K562 (cell line): ENCODE measurements around the gene SOWAHD. TPM values are rescaled to one million over a fixed set of nuclear protein-coding genes. Genes with fewer than 3 reads are reported as not detected.

Experiments used
- ATAC-seq: fragments of 200-7000 bp; cut with Tn5 transposase; 3 replicates; pipeline ENCODE4 v1.9.1; 2020; ENCODE audit warnings: moderate library complexity
- BruUV-seq: library from RNA; stranded (reverse); fragments of 400-500 nt; replicated peaks from 2 replicates; lab custom pipeline; 2021; lab: Mats Ljungman, UMichigan
- CTCF ChIA-PET: fragments of 300-600 bp; formaldehyde crosslinking; extraction: SDS; loops from one replicate; lab custom pipeline; 2021; ENCODE audit warnings: low intra/inter-chr PET ratio; lab: Yijun Ruan, JAX
- POLR2A ChIA-PET: fragments of 300-600, 350-650 bp; sonication (Branson Sonifier 250); formaldehyde crosslinking; extraction: SDS; loops from one replicate; lab custom pipeline; 2021; ENCODE audit warnings: antibody characterized with exemption, inconsistent platforms; lab: Yijun Ruan, JAX
- DNase-seq, 4 experiments: peaks; one replicate each; pipeline versions ENCODE4 v3.0.0 to v3.0.0-alpha.2; 2011 to 2018; ENCODE audit warnings: low spot score in 3 of 4, mixed read lengths in 3 of 4; ENCODE audit errors: extremely low read depth in 1 of 4
- FAIRE-seq: peaks from 2 replicates; lab custom pipeline; 2011; peaks lifted over from hg19 to GRCh38; lab: Jason Lieb, UNC
- H2AFZ ChIP-seq: 2 replicates; pipeline ENCODE4 v1.6.0; 2011; ENCODE audit warnings: low read depth, low read length, control low read depth, inconsistent platforms
- H3K27ac ChIP-seq: fragments of 200-600 bp; 3 replicates; pipeline ENCODE4 v1.8.0; 2011; ENCODE audit warnings: low read depth, mild to moderate bottlenecking, control low read depth, inconsistent platforms, low read length, moderate library complexity, mixed read lengths; ENCODE audit errors: extremely low read depth
- H3K27me3 ChIP-seq, 2 experiments: fragments of 300-600 bp in 1 of 2; 2 replicates in 1 of 2; 3 replicates in 1 of 2; pipeline versions ENCODE4 v1.6.0 to v1.8.0; 2011; ENCODE audit warnings: inconsistent platforms in 2 of 2, low read length in 2 of 2, mild to moderate bottlenecking in 1 of 2, mixed read lengths in 1 of 2, moderate library complexity in 1 of 2; ENCODE audit not compliant: control insufficient read depth in 2 of 2, insufficient read depth in 2 of 2
- H3K36me3 ChIP-seq: fragments of 300-600 bp; 3 replicates; pipeline ENCODE4 v1.8.0; 2011; ENCODE audit warnings: mild to moderate bottlenecking, low read length, inconsistent platforms; ENCODE audit not compliant: control insufficient read depth, insufficient read depth
- H3K4me1 ChIP-seq, 2 experiments: fragments of 200-600 bp in 1 of 2; replicated peaks in 1 of 2; 2 replicates in 1 of 2; 3 replicates in 1 of 2; pipeline versions ENCODE4 v1.5.1 to v1.8.0; 2011; ENCODE audit warnings: inconsistent platforms in 2 of 2, low read length in 2 of 2, mild to moderate bottlenecking in 1 of 2, mixed read lengths in 1 of 2, moderate library complexity in 1 of 2; ENCODE audit not compliant: control insufficient read depth in 2 of 2, insufficient read depth in 2 of 2
- H3K4me2 ChIP-seq: 2 replicates; pipeline ENCODE4 v1.6.1; 2011; ENCODE audit warnings: low read length, control low read depth, inconsistent platforms, mixed read lengths; ENCODE audit not compliant: insufficient read depth
- H3K4me3 ChIP-seq: fragments of 200-600 bp; sonication (generic), shearing (Covaris generic); 2 replicates; pipeline ENCODE4 v1.5.1; 2016; ENCODE audit warnings: control low read depth, inconsistent platforms
- H3K79me2 ChIP-seq: fragments of 200-600 bp; 3 replicates; pipeline ENCODE4 v1.8.0; 2011; ENCODE audit warnings: low read length, inconsistent platforms; ENCODE audit not compliant: control insufficient read depth, insufficient read depth
- H3K9ac ChIP-seq, 2 experiments: 2 replicates each; pipeline versions ENCODE4 v1.6.0 to v1.6.1; 2011; ENCODE audit warnings: low read depth in 2 of 2, low read length in 2 of 2, control low read depth in 1 of 2, inconsistent platforms in 1 of 2, mild to moderate bottlenecking in 1 of 2, mixed read lengths in 1 of 2; ENCODE audit not compliant: insufficient read depth in 1 of 2
- H3K9me1 ChIP-seq: one replicate; pipeline ENCODE4 v1.6.0; 2011; ENCODE audit warnings: inconsistent platforms, mild to moderate bottlenecking, low read length, moderate library complexity; ENCODE audit not compliant: control insufficient read depth, insufficient read depth
- H3K9me3 ChIP-seq: replicated peaks from 2 replicates; pipeline ENCODE4 v1.5.1; 2011; ENCODE audit warnings: low read depth, low read length, inconsistent platforms; ENCODE audit not compliant: control insufficient read depth, insufficient read depth
- H4K20me1 ChIP-seq: replicated peaks from 2 replicates; pipeline ENCODE4 v1.6.1; 2011; ENCODE audit warnings: low read length, inconsistent platforms, mixed read lengths; ENCODE audit not compliant: control insufficient read depth, insufficient read depth
- ARID3B ChIP-seq: fragments of 250-450 bp; sonication (Bioruptor Pico); IDR thresholded peaks from 2 replicates; pipeline ENCODE4 v1.4.0; 2020; ENCODE audit warnings: borderline replicate concordance
- CTCF ChIP-seq, 3 experiments: IDR thresholded peaks in 2 of 3; conservative IDR thresholded peaks in 1 of 3; 2 replicates each; pipeline ENCODE4 v1.5.1; 2011 to 2012; ENCODE audit warnings: low read length in 3 of 3, mild to moderate bottlenecking in 3 of 3, control low read depth in 2 of 3, improper control_type of control experiment in 1 of 3, inconsistent platforms in 1 of 3, low read depth in 1 of 3, mixed read lengths in 1 of 3, moderate library complexity in 1 of 3; ENCODE audit not compliant: insufficient read depth in 2 of 3
- CTCFL ChIP-seq: IDR thresholded peaks from 2 replicates; pipeline ENCODE4 v1.6.1; 2011; ENCODE audit warnings: borderline replicate concordance, low read depth, mild to moderate bottlenecking, moderate library complexity, low read length; ENCODE audit not compliant: insufficient read depth, poor library complexity, severe bottlenecking
- GATAD2B ChIP-seq: fragments of 450-650 bp; IDR thresholded peaks from 2 replicates; pipeline ENCODE4 v1.6.1; 2017; ENCODE audit warnings: mild to moderate bottlenecking, borderline replicate concordance
- RAD21 ChIP-seq, 2 experiments: fragments of 250-450 bp in 1 of 2; fragments of 450-650 bp in 1 of 2; sonication (Bioruptor Pico) in 1 of 2; formaldehyde crosslinking in 1 of 2; IDR thresholded peaks in 1 of 2; conservative IDR thresholded peaks in 1 of 2; 2 replicates each; pipeline versions ENCODE4 v1.4.0 to v1.8.0; 2020 to 2022; ENCODE audit warnings: mild to moderate bottlenecking in 2 of 2, moderate library complexity in 1 of 2
- WGBS: fragments of 100-300 bp; shearing (Covaris generic); methylation state at CpG from one replicate; pipeline ENCODE4 v1.1.6; 2016; ENCODE audit warnings: low coverage, mixed read lengths; ENCODE audit not compliant: insufficient coverage; ENCODE audit errors: missing lambda C conversion rate; 5-methylcytosine and 5-hydroxymethylcytosine counted together
- in situ Hi-C: fragments of 300-500 bp; cut with MboI; formaldehyde crosslinking; loops from 4 replicates; pipeline ENCODE4 v1.15.0; 2018; ENCODE audit warnings: inconsistent platforms, mixed read lengths
- intact Hi-C: fragments of 100-400 bp; cut with micrococcal nuclease; formaldehyde crosslinking; loops from 2 replicates; pipeline ENCODE4 v1.14.2; 2022
- polyA plus RNA-seq, 8 experiments: library from polyadenylated mRNA; depleted of rRNA in 4 of 8; stranded (reverse) in 5 of 8; unstranded in 3 of 8; fragments of >200 nt; fragmentation: Nextera tagmentation in 2 of 8; fragmentation: Illumina TruSeq in 1 of 8; extraction: Ambion mirVana in 2 of 8; extraction: Trizol in 1 of 8; gene quantifications; 2 replicates each; pipeline versions ENCODE4 v1.2.1 to v1.2.3, GENCODE V29; 2011 to 2014; ENCODE audit warnings: inconsistent platforms in 1 of 8, missing spikeins in 1 of 8
- total RNA-seq, 7 experiments: library from RNA; depleted of rRNA in 6 of 7; stranded (reverse); fragments of >200 nt in 6 of 7; fragmentation: Illumina TruSeq in 2 of 7; extraction: Trizol in 2 of 7; gene quantifications; 2 replicates each; pipeline versions ENCODE4 v1.2.1 to v1.2.3, GENCODE V29; 2011 to 2021; ENCODE audit warnings: low replicate concordance in 1 of 7
- TF ChIP-seq, protein P1 (sequence below): fragments of 250-450 bp; sonication (Bioruptor Pico); IDR thresholded peaks from 2 replicates; pipeline ENCODE4 v1.5.0; 2020; ENCODE audit warnings: mild to moderate bottlenecking, borderline replicate concordance

SOWAHD gene
- total and polyA plus RNA-seq, 9 of the 15 experiments (the other 6 are each of a cell fraction or from before 2014, with no cell fraction given), result 0.13 to 0.29 TPM; not detected in 7

- no peak for TF ChIP-seq ARID3B
- TF ChIP-seq, all 486 proteins: peak for 3
Measured at GRCh38 chrX:119726900-119727555, 31.4 kb upstream of the SOWAHD start (continued).

DNA sequence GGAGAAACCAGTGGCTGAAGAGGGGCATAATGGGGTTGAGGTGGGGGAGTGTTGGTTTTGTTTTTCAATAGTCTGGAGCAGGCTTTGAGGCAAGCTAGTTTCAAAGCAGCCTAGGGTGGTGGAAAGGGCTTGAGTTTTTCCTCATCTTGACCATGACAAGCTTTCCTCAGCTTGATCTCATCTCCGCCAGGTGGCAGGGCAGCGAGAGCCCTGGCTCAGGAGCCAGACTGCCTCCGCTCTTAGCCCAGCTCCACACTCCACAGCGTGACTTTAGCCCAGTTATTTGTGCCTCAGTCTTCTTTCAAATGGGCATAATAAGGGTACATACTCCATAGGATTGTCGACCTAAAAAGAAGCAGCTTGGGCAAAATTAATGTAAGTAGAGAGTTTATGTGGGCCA lies 29.9 kb upstream of the SOWAHD start:
- DNase-seq (peak in 1 of 4 experiments; percentile 37), FAIRE-seq (peak; percentile 63), ATAC-seq (peak; percentile 84)
- Histone ChIP-seq H3K4me1 (peaks cover 0 to 5% of the 10 kb centered on the region in 2 experiments; a peak in 2 of 5 replicates), H3K36me3 (no peaks in the 10 kb centered on the region), H3K27ac (no peak overlapping the region), H3K79me2 (no peaks in the 10 kb centered on the region), H4K20me1 (no peaks in the 10 kb centered on the region), H2AFZ (no peak overlapping the region), H3K9me3 (no peaks in the 10 kb centered on the region), H3K9ac (no peak overlapping the region), H3K4me2 (no peak overlapping the region), H3K9me1 (no peaks in the 10 kb centered on the region), H3K27me3 (peaks cover 6 to 16% of the 10 kb centered on the region in 2 experiments; a peak in 3 of 5 replicates), H3K4me3 (no peak overlapping the region)
- TF ChIP-seq CTCF (IDR thresholded peaks at IDR 0.05 in 2 of 3, conservative IDR thresholded peaks at IDR 0.05 in 1 of 3; ENCODE audit: insufficient read depth in 2 of 3, low read depth in 1 of 3, low read length in 3 of 3) (peak; percentile 28 to 44 (median 31); a peak in 3 of 6 replicates), GATAD2B (no peak), CTCFL (peak; percentile 30), RAD21 (CRISPR knock-in tag; conservative IDR thresholded peaks at IDR 0.05 in 1 of 2, IDR thresholded peaks at IDR 0.05 in 1 of 2) (peak in 1 of 2 experiments; percentile 27; a peak in 2 of 4 replicates)
- TF ChIP-seq, protein P1, sequence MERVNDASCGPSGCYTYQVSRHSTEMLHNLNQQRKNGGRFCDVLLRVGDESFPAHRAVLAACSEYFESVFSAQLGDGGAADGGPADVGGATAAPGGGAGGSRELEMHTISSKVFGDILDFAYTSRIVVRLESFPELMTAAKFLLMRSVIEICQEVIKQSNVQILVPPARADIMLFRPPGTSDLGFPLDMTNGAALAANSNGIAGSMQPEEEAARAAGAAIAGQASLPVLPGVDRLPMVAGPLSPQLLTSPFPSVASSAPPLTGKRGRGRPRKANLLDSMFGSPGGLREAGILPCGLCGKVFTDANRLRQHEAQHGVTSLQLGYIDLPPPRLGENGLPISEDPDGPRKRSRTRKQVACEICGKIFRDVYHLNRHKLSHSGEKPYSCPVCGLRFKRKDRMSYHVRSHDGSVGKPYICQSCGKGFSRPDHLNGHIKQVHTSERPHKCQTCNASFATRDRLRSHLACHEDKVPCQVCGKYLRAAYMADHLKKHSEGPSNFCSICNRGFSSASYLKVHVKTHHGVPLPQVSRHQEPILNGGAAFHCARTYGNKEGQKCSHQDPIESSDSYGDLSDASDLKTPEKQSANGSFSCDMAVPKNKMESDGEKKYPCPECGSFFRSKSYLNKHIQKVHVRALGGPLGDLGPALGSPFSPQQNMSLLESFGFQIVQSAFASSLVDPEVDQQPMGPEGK (CRISPR knock-in tag), result no peak
- ChIA-PET CTCF (interaction anchor here (0.7 to 1.1 kb wide), 2 partner anchors 96 to 211 kb away, joined by 3 to 5 read pairs; no protein-coding TSS in a partner anchor), POLR2A (interaction anchor here (0.6 to 0.9 kb wide), 5 partner anchors 11 to 123 kb away, joined by 3 to 4 read pairs (median 3); no protein-coding TSS in a partner anchor)
- intact Hi-C loops (no loop called here), in situ Hi-C loops (no loop called here)
- no TSS peak for BruUV-seq
- WGBS, result 19% methylated on average over 5 of the region's 5 CpGs
